GM12873 (cell line): ENCODE measurements around the gene SOAT1.

Source experiments
- CTCF ChIP-seq: IDR thresholded peaks from 2 replicates; pipeline ENCODE4 v1.5.1; 2012; ENCODE audit warnings: low read depth, mild to moderate bottlenecking, moderate library complexity, low read length, control low read depth; ENCODE audit not compliant: insufficient read depth; ENCODE audit errors: missing control alignments

The SOAT1 gene

GRCh38 chr1:179264507-179264906 is 29.1 kb upstream of the SOAT1 start:
- TF ChIP-seq CTCF, result no peak

- TF ChIP-seq CTCF, result no peak
Measured at GRCh38 chr1:179269071-179269470, 24.5 kb upstream of the SOAT1 start.

- TF ChIP-seq CTCF, result no peak
Measured at GRCh38 chr1:179278920-179279319, 14.7 kb upstream of the SOAT1 start.

GRCh38 chr1:179283992-179284391 is 9.6 kb upstream of the SOAT1 start:
- no peak for TF ChIP-seq CTCF

- TF ChIP-seq CTCF, result no peak
Measured at GRCh38 chr1:179287946-179288345, 5.7 kb upstream of the SOAT1 start.

GRCh38 chr1:179288977-179289376 is 4.6 kb upstream of the SOAT1 start:
- no peak for TF ChIP-seq CTCF

GRCh38 chr1:179295164-179295755 is 1.7 kb downstream of the SOAT1 start:
- no peak for TF ChIP-seq CTCF
